Measurements from ENCODE around the gene ST3GAL4. TPM values are rescaled to one million over a fixed set of nuclear protein-coding genes. Genes with fewer than 3 reads are reported as not detected.

Gene ST3GAL4
- polyA plus RNA-seq, 1 donor: 20.4 TPM

DNA sequence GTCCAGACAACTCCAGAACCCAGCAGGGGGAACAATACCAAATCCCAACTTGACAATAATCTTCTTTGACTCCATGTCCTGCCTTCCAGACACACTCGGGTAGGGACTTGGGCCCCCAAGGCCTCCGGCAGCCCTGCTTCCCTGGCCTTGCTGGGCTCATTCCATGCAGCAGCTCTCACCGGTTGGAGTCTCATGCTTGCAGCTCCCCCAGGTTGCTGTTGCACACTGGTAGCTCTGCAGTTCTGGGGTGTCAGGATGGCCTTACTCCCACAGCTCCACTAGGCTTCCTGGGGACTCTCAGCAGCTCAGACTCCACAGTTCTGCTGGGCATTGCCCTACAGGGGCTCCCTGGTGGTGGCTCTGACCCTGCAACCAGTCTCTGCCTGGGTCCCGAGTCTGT, 42.8 kb downstream of the ST3GAL4 start:
- no CpG with 5 or more reads among the region's 4 CpGs for WGBS (ENCODE audit: insufficient coverage, low lambda C conversion rate)
- Histone ChIP-seq H3K9me3 (ENCODE audit: control insufficient read depth, low read depth, low read length) (peaks cover 4% of the 10 kb centered on the region), H3K4me1 (ENCODE audit: control insufficient read depth, insufficient read depth, low read length) (no peaks in the 10 kb centered on the region), H3K27me3 (ENCODE audit: control insufficient read depth, insufficient read depth, low read length) (no peaks in the 10 kb centered on the region), H3K27ac (ENCODE audit: low read length) (no peak overlapping the region), H3K4me3 (ENCODE audit: low read length) (no peak overlapping the region), H3K36me3 (ENCODE audit: control insufficient read depth, insufficient read depth, low read length) (no peaks in the 10 kb centered on the region)
- DNase-seq: no peak

DNA sequence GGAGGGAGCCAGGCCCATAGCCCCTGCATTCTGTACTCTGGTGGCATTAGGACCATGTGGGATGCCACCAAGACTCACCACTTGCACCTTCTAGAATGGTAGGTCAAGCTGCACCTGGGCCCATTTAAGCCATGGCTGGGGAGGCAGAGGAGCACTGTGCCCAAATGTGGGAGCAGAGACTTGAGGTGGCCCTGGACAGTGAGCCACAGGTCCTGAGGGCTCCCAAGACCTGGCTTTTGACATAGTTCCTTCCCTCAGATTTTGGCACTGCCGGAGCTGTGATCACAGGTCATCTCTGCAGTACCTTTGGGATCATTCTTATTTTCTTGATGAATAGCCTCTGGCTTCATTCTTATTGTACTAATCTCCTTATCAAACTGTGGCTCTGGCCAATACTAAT, 43.2 kb downstream of the ST3GAL4 start:
- H3K9me3 ChIP-seq (ENCODE audit: control insufficient read depth, low read depth, low read length): peaks cover 4% of the 10 kb centered on the region
- no CpG with 5 or more reads among the region's 1 CpG for WGBS (ENCODE audit: insufficient coverage, low lambda C conversion rate)
- no peaks in the 10 kb centered on the region for H3K36me3 ChIP-seq (ENCODE audit: control insufficient read depth, insufficient read depth, low read length)
- no peak for DNase-seq
- no peak overlapping the region for H3K27ac ChIP-seq (ENCODE audit: low read length)
- H3K4me3 ChIP-seq (ENCODE audit: low read length): no peak overlapping the region
- no peaks in the 10 kb centered on the region for H3K4me1 ChIP-seq (ENCODE audit: control insufficient read depth, insufficient read depth, low read length)
- no peaks in the 10 kb centered on the region for H3K27me3 ChIP-seq (ENCODE audit: control insufficient read depth, insufficient read depth, low read length)

DNA sequence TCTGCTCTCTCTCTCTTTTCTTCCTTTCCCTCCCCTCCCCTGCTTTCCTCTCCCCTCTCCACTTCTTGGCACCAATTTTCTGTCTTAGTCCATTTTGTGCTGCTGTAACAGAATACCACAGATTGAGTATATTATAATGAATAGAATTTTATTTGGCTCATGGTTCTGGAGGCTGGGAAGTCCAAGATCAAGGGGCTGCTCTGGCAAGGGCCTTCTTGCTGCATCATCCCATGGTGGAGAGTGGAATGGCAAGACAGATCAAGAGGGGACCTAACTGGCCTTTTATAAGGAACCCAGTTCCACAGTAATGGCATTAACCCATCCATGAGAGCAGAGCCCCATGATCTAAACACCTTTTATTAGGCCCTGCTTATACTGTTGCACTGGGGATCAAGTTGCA, 44.5 kb downstream of the ST3GAL4 start:
- Histone ChIP-seq H3K4me3 (ENCODE audit: low read length) (no peak overlapping the region), H3K36me3 (ENCODE audit: control insufficient read depth, insufficient read depth, low read length) (no peaks in the 10 kb centered on the region), H3K27me3 (ENCODE audit: control insufficient read depth, insufficient read depth, low read length) (no peaks in the 10 kb centered on the region), H3K27ac (ENCODE audit: low read length) (no peak overlapping the region), H3K9me3 (ENCODE audit: control insufficient read depth, low read depth, low read length) (peaks cover 4% of the 10 kb centered on the region), H3K4me1 (ENCODE audit: control insufficient read depth, insufficient read depth, low read length) (no peaks in the 10 kb centered on the region)
- no peak for DNase-seq

- 93% methylated on average over 3 of the region's 6 CpGs for WGBS (ENCODE audit: insufficient coverage, low lambda C conversion rate)
- no peak for DNase-seq
- Histone ChIP-seq H3K4me1 (ENCODE audit: control insufficient read depth, insufficient read depth, low read length) (no peaks in the 10 kb centered on the region), H3K9me3 (ENCODE audit: control insufficient read depth, low read depth, low read length) (peaks cover 4% of the 10 kb centered on the region), H3K27me3 (ENCODE audit: control insufficient read depth, insufficient read depth, low read length) (no peaks in the 10 kb centered on the region), H3K27ac (ENCODE audit: low read length) (no peak overlapping the region), H3K4me3 (ENCODE audit: low read length) (no peak overlapping the region), H3K36me3 (ENCODE audit: control insufficient read depth, insufficient read depth, low read length) (no peaks in the 10 kb centered on the region)
Measured at GRCh38 chr11:126400479-126400878, 45.0 kb downstream of the ST3GAL4 start.

DNA sequence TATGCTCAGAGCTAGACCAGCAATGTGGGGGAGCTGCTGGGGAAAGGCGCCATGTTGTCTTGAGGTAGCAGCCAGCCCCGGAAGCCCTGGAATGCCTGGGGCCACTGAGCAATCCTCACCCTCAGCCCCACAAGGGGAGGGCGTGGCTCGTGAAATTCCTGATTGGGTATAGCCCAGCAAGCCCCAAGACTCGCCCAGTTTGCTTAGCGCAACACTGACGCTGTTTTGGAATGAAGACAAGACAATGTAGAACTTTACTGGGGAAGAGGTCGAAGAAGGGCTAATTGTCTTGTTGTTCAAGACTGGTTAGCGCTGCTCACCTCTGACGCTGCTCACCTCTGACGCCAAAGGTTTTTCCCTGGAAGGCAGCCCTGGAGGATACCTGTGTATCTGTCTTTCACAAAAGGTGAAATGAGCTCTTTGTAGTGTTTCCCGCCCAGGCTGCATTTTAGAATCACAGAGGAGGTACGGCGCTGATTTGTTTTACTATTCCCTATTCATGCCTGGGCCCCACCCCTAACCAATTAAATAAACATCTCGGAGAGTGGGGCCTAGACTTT, 47.6 kb downstream of the ST3GAL4 start:
- no peaks in the 10 kb centered on the region for H3K4me1 ChIP-seq (ENCODE audit: control insufficient read depth, insufficient read depth, low read length)
- no peaks in the 10 kb centered on the region for H3K27me3 ChIP-seq (ENCODE audit: control insufficient read depth, insufficient read depth, low read length)
- WGBS (ENCODE audit: insufficient coverage, low lambda C conversion rate): no CpG with 5 or more reads among the region's 15 CpGs
- peaks cover 4% of the 10 kb centered on the region for H3K9me3 ChIP-seq (ENCODE audit: control insufficient read depth, low read depth, low read length)
- peaks cover 8% of the 10 kb centered on the region for H3K36me3 ChIP-seq (ENCODE audit: control insufficient read depth, insufficient read depth, low read length)
- no peak overlapping the region for H3K27ac ChIP-seq (ENCODE audit: low read length)
- DNase-seq: no peak
- H3K4me3 ChIP-seq (ENCODE audit: low read length): no peak overlapping the region

DNA sequence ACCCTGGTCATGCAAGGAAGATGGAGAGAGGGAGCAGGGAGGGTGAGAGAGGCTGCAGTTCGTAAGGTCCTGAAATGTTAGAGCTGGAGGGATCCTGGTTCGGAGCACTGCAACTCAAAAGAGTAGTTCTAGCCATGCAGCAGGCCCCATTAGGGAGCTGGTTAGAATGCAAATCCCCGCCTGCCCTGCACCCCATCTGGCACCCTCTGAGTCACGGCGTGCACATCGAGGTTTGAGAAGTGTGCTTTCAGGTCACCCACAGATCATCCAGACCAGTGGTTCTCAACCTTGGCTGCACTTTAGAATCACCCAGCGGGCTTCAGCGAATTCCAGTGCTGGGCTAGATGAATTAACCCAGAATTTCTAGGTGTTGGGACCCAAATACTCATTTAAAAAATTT, 48.2 kb downstream of the ST3GAL4 start:
- Histone ChIP-seq H3K27ac (ENCODE audit: low read length) (no peak overlapping the region), H3K9me3 (ENCODE audit: control insufficient read depth, low read depth, low read length) (peaks cover 4% of the 10 kb centered on the region), H3K4me1 (ENCODE audit: control insufficient read depth, insufficient read depth, low read length) (no peaks in the 10 kb centered on the region), H3K27me3 (ENCODE audit: control insufficient read depth, insufficient read depth, low read length) (no peaks in the 10 kb centered on the region), H3K36me3 (ENCODE audit: control insufficient read depth, insufficient read depth, low read length) (peaks cover 14% of the 10 kb centered on the region), H3K4me3 (ENCODE audit: low read length) (no peak overlapping the region)
- 80% methylated on average over 2 of the region's 8 CpGs for WGBS (ENCODE audit: insufficient coverage, low lambda C conversion rate)
- no peak for DNase-seq

DNA sequence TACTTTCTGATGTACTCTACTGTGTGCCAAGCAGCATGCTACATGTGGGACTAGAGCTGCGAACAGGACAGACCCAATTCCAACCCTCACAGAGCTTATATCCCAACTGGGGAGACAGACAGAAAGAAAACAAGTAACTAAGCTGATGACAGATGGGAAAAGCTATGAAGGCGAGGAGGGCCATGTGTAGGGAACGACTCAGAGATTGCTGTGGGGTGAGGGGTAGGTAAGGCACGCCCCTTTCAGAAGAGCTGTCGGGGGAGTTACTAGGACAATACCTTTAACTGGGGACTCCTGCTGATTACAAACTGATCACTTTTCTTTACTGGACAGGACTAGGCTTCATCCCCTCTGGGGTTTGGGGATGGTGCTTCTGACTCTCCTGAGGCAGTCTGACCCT, 48.9 kb downstream of the ST3GAL4 start:
- Histone ChIP-seq H3K4me3 (ENCODE audit: low read length) (no peak overlapping the region), H3K9me3 (ENCODE audit: control insufficient read depth, low read depth, low read length) (peaks cover 4% of the 10 kb centered on the region), H3K4me1 (ENCODE audit: control insufficient read depth, insufficient read depth, low read length) (no peaks in the 10 kb centered on the region), H3K27ac (ENCODE audit: low read length) (no peak overlapping the region), H3K27me3 (ENCODE audit: control insufficient read depth, insufficient read depth, low read length) (no peaks in the 10 kb centered on the region), H3K36me3 (ENCODE audit: control insufficient read depth, insufficient read depth, low read length) (peaks cover 19% of the 10 kb centered on the region)
- no CpG with 5 or more reads among the region's 5 CpGs for WGBS (ENCODE audit: insufficient coverage, low lambda C conversion rate)
- no peak for DNase-seq

- WGBS (ENCODE audit: insufficient coverage, low lambda C conversion rate): no CpG with 5 or more reads among the region's 3 CpGs
- H3K27ac ChIP-seq (ENCODE audit: low read length): no peak overlapping the region
- no peaks in the 10 kb centered on the region for H3K4me1 ChIP-seq (ENCODE audit: control insufficient read depth, insufficient read depth, low read length)
- H3K9me3 ChIP-seq (ENCODE audit: control insufficient read depth, low read depth, low read length): no peaks in the 10 kb centered on the region
- H3K4me3 ChIP-seq (ENCODE audit: low read length): no peak overlapping the region
- peaks cover 21% of the 10 kb centered on the region for H3K36me3 ChIP-seq (ENCODE audit: control insufficient read depth, insufficient read depth, low read length)
- H3K27me3 ChIP-seq (ENCODE audit: control insufficient read depth, insufficient read depth, low read length): no peaks in the 10 kb centered on the region
- no peak for DNase-seq
Measured at GRCh38 chr11:126405374-126405773, 49.9 kb downstream of the ST3GAL4 start.

GRCh38 chr11:126405906-126406305, 50.4 kb downstream of the ST3GAL4 start:
- Histone ChIP-seq H3K27ac (ENCODE audit: low read length) (no peak overlapping the region), H3K9me3 (ENCODE audit: control insufficient read depth, low read depth, low read length) (no peaks in the 10 kb centered on the region), H3K4me1 (ENCODE audit: control insufficient read depth, insufficient read depth, low read length) (no peaks in the 10 kb centered on the region), H3K27me3 (ENCODE audit: control insufficient read depth, insufficient read depth, low read length) (no peaks in the 10 kb centered on the region), H3K4me3 (ENCODE audit: low read length) (no peak overlapping the region), H3K36me3 (ENCODE audit: control insufficient read depth, insufficient read depth, low read length) (peaks cover 25% of the 10 kb centered on the region)
- no peak for DNase-seq
- no CpG with 5 or more reads among the region's 7 CpGs for WGBS (ENCODE audit: insufficient coverage, low lambda C conversion rate)

DNA sequence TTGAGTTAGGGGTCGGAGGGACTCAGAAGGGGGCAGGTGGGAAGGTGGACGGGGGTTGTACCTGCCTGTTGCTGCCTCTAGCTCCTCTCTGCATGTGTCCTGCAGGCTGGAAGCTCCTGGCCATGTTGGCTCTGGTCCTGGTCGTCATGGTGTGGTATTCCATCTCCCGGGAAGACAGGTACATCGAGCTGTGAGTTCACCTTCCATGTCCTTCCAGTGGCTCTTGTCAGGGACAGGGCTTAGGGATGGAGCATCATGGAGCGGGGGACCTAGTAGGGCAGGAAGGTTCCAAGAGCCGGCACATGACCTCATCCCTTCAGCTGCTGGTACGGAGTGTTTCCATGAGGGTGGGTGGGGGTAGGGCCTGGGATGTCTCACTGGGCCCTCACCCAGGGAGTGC, 50.9 kb downstream of the ST3GAL4 start:
- no peak for DNase-seq
- H3K4me1 ChIP-seq (ENCODE audit: control insufficient read depth, insufficient read depth, low read length): no peaks in the 10 kb centered on the region
- no CpG with 5 or more reads among the region's 8 CpGs for WGBS (ENCODE audit: insufficient coverage, low lambda C conversion rate)
- no peaks in the 10 kb centered on the region for H3K27me3 ChIP-seq (ENCODE audit: control insufficient read depth, insufficient read depth, low read length)
- no peak overlapping the region for H3K27ac ChIP-seq (ENCODE audit: low read length)
- peaks cover 26% of the 10 kb centered on the region for H3K36me3 ChIP-seq (ENCODE audit: control insufficient read depth, insufficient read depth, low read length)
- H3K4me3 ChIP-seq (ENCODE audit: low read length): no peak overlapping the region
- no peaks in the 10 kb centered on the region for H3K9me3 ChIP-seq (ENCODE audit: control insufficient read depth, low read depth, low read length)

DNA sequence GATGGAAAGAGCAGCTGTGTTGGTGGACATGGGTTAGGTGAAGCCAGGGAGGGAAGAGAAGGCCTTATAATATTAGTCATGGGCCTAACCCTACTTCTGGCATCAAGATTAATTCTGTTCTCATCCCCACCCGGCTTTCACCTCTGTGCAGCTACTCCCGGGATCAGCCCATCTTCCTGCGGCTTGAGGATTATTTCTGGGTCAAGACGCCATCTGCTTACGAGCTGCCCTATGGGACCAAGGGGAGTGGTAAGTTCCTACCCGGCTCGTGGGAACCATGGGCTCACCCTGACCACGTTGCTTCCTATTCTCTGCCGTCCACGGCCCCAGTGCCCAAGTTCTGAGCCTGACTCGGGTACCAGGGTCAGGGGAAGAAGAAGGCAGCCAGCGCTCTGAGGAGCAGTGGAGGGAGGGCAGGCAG, 51.6 kb downstream of the ST3GAL4 start:
- no peak overlapping the region for H3K27ac ChIP-seq (ENCODE audit: low read length)
- no peak for DNase-seq
- H3K27me3 ChIP-seq (ENCODE audit: control insufficient read depth, insufficient read depth, low read length): no peaks in the 10 kb centered on the region
- no peaks in the 10 kb centered on the region for H3K9me3 ChIP-seq (ENCODE audit: control insufficient read depth, low read depth, low read length)
- WGBS (ENCODE audit: insufficient coverage, low lambda C conversion rate): no CpG with 5 or more reads among the region's 12 CpGs
- H3K4me3 ChIP-seq (ENCODE audit: low read length): no peak overlapping the region
- peaks cover 28% of the 10 kb centered on the region for H3K36me3 ChIP-seq (ENCODE audit: control insufficient read depth, insufficient read depth, low read length)
- H3K4me1 ChIP-seq (ENCODE audit: control insufficient read depth, insufficient read depth, low read length): no peaks in the 10 kb centered on the region

Measured in large intestine (tissue), 3 donors.